Stimulated activated CD8-positive, alpha-beta memory T cell treated with anti-CD3 and anti-CD28 coated beads, Interleukin-4, amount 100 ng/mL, for 4 hours (primary cell): ENCODE results near the gene UGT2B17.
A peak's percentile ranks its signal among the peaks of the same experiment; 100 is the strongest.
"Not testable (repeated sequence)": the region's sequence is repeated elsewhere in the genome, so short reads cannot be mapped to it uniquely, and the experiment has no call there.

Experiments used
- DNase-seq, 2 donors: peaks; one replicate each; pipeline ENCODE4 v3.0.0-alpha.2; 2020; ENCODE audit warnings: low read depth in 2 of 2, low spot score in 1 of 2

Gene UGT2B17

DNA sequence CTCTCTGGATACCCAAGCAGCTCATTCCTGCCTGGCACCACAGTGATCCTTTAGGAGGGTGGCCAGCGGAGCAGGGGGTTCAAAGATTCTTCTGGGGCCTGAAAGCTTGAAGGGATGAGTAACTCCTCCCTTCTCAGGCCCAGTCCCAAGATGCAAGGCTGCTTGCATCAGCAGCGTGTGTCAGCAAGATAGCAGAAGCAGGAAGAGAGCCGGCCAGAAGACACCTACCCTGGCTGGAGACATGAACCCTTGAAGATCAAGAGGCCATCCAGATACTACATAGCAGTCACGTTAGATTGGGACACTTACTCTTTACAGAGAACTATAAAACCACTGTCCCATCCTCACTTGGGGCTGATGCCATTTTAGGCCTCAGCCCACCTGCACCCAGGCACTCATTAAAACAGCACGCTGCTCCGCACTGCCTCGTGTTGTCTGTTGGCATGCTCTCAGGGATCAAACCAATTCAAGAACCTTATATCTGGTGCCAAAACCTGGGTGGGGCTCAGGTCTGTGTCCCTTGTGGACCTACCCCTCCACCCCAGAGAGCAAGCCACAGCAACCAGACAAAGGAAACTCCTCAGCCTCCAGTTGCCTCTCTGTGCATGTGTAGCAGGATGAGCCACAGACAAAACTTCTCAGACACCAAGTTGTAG, 6.5 kb downstream of the UGT2B17 start:
- no peak for DNase-seq

DNA sequence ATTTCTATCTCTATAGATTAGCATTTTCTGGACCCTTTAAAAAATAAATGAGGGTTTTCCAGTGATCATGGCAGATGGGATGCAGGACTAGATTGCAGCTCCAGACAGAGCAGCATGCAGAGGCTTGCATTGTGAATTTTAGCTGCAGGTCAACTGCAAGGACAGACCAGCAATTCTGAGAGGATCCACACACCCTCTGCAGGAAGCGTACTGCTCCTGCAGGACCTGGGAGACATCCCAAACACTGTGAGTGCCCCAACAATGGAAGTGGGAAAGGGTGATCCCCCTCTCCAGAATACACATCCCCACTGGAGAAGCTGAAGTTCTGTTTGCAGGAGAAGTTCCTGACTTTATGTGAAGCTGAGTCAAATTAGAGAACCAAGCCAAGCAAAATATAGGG, 7.1 kb downstream of the UGT2B17 start:
- DNase-seq: not testable (repeated sequence)

DNA sequence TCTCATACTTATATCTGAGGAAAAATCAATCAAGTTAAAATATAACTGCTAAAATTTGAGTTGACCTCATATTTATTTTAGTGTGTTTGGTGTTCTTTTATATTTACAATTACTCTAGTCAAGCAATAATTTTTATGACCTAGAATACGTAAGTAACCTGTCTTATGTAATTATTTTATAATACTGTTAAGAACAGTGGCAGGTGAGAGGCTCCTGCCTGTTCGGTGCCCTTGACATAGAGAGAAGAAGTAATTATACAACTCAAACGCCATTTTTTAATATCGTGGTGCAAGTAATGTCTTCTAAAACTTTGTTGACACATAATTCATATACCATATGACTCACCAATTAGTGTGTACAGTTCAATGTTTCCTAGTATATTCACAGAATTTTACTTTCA, 7.6 kb downstream of the UGT2B17 start:
- DNase-seq: not testable (repeated sequence)

DNA sequence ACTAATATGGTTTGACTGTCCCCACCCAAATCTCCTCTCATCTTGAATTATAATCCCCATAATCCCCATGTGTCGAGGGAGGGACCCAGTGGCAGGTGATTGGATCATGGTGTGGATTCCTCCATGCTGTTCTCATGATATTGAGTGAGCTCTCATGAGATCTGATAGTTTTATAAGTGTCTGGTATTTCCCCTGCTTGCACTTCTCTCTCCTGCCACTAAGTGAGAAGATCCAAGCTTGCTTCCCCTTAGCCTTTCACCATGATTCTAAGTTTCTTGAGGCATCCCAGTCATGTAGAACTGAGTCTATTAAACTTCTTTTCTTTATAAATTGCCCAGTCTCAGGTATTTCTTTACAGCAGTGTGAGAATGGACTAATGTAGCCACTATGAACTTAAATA, 9.8 kb downstream of the UGT2B17 start:
- not testable (repeated sequence) for DNase-seq

DNA sequence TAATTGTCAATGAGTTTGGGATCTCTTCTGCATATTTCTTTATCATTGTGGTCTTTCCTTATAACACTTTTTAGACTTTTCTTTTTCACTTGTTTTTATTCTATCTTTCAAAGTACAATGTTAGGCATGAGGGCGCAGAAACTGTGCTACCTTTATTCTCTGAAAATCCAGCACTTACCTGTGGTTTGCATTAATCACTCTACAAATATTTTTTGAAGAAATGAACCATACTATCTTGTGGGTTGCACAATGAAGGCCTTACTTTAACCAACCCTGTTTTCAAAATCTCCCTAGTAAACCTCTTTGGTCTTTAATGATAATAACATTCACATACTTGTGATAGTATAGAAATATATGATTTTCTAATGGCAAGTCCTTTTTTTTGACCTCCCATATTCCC, 11.0 kb downstream of the UGT2B17 start:
- DNase-seq: not testable (repeated sequence)

DNA sequence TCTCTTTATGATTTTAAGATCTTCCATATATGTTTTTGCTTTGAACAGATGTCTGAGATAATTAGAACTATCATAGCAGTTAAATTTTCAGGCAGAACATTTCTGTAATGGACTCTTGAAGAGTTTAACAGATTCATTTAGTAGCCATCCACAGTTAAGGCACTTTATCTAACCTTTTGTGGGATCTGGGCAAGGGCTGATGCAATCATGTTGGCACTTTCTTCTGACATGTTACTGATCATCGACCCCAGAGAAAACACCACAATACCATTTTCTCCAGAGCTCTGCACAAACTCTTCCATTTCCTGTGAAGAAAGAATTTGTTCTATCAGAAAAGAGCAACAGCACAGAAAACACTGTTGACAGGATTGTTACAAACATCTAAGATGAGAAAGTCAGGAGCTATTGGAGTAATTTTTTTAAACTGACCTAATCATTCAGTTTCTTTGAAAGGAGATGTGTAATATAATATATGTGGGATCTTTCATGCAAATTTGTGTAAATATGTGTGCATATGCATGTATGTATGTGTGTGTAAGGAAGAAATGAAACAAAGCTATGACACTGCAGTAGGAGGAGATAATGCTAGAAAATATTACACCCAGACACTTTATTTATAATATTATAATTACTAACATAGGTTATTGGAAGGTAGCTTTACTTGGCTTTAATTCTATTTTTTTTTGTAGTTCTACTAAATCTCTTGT, 15.6 kb downstream of the UGT2B17 start:
- DNase-seq: not testable (repeated sequence)

DNA sequence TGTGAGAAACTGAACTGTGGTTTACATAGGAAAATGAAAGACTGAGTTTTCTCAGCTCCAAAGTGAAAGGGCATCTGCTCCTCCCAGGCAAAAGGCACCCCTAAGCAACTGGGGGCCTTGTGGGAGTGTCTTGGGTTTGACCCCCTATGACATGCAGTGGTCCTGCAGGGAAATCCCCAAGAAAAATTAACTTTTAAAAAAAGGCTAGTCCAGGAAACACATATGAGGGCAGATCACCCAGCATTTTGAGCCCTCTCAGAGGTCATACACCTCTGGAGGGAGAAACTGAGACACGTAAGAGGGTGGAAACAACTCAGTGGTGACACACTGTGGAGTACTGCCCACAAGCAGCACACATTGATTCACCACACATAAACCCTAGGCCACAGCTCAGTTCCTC, 22.3 kb downstream of the UGT2B17 start:
- DNase-seq: not testable (repeated sequence)

DNA sequence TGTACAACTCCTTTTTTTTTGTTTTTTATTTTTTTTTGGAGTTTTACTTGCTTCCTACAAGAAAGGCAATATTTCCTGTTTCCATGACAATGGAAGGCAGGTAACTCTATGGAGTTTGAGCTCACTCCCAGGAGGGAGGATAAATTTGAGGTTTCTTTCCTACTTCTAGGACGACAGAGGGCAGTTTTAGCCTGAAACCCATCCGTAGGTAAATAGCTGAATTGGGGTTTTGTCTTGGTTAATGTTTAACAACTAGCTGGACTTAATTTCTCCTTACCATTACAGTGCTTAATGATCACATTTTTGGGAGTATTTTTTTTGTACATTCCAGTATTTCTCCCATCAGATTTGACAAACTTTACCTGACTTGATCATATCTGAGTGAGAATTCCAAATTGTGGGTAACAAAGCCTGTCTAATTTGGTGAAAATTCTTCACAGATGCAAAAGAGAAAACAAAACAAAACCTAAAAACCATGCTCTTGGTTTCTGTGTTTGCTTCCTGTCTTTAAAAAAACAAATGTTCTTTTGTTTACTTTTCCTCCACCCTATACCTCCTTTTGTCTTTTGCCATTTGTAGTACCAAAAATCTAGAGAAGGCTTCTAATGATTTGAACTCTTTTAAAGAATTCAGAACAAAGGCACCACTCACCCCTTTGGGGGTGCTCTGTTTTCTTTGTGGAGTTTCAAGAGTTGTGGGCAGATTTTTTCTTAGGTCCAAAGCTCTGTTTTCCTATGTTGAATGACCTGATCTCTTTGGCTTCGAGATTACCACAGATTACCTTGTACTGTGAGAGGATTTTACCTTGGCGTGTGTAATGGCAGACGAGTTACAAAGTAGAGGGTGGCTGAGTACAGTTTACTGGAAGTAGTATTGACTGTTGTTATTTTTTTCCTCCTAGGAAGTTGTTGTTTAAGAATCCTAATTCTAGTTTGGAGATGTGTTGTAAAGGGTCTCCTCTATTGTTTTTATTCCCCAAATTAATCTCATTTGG, 23.0 kb downstream of the UGT2B17 start:
- not testable (repeated sequence) for DNase-seq

DNA sequence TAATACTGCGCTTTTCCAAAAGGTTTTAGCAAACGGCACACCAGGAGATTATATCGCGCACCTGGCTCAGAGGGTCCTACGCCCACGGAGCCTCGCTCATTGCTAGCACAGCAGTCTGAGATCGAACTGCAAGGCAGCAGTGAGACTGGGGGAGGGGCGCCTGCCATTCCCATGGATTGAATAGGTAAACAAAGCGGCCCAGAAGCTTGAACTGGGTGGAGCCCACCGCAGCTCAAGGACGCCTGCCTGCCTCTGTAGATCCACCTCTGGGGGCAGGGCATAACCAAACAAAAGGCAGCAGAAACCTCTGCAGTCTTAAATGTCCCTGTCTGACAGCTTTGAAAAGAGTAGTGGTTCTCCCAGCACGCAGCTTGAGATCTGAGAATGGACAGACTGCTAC, 33.4 kb downstream of the UGT2B17 start:
- not testable (repeated sequence) for DNase-seq

DNA sequence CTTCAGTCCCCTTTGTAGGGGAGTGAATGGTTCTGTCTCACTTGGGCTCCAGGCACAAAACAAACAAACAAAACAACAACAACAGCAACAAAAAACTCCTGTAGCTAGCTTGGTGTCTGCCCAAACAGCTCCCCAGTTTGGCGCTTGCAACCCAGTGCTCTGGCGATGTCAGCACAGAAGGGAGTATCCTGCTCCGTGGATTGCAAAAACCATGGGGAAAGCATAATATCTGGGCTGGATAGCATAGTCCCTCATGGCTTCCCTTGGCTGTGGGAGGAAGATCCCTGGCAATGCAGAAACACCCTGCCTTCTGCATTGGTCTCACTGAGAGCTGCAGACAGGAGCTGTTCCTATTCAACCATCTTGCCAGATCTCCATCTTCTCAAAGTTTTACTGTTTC, 39.7 kb downstream of the UGT2B17 start:
- DNase-seq: no peak

DNA sequence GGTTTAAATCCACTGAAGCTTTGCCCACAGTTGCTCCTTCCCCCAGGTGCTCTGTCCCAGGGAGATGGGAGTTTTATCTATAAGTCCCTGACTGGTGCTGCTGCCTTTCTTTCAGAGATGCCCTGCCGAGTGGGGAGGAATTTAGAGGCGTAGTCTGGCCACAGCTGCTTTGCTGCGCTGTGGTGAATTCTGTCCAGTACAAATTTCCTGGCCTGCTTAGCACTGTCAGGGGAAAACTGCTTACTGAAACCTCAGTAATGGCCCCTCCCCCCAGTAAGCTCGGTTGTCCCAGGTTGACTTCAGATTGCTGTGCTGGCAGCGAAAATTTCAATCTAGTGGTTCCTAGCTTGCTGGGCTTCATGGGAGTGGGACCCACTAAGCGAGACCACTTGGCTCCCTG, 40.1 kb downstream of the UGT2B17 start:
- DNase-seq: no peak

DNA sequence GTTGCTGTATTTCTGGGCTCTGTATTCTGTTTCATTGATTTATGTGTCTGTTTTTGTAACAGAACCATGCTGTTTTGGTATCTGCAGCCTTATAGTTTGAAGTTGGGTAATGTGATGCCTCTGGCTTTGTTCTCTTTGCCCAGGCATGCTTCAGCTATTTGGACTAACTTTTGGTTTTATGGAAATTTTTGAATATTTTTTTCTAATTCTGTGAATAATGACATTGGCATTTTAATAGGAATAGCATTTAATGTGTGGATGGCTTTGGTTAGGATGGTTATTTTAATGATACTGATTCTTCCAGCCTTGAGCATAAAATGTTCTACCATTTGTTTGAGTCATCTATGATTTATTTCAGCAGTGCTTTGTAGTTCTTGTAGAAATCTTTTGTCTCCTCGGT, 53.9 kb downstream of the UGT2B17 start:
- DNase-seq: not testable (repeated sequence)

DNA sequence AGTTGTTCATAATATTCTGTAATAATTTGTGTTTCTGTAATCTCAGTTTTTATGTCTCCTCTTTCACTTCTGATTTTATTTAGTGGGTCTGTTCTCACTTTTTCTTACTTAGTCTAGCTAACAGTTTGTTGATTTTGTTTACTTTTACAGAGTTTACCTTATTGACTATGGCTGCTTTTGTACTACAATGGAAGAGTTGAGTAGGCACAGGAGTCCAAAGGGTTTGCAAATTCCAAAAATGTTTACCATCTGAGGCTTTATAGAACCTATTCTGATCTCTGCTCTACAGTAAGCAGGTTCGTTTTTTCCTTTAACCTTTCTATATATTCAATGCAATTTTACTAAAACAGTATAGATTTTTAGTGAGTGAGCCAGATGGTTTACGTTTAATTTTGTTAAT, 55.1 kb downstream of the UGT2B17 start:
- DNase-seq: no peak

DNA sequence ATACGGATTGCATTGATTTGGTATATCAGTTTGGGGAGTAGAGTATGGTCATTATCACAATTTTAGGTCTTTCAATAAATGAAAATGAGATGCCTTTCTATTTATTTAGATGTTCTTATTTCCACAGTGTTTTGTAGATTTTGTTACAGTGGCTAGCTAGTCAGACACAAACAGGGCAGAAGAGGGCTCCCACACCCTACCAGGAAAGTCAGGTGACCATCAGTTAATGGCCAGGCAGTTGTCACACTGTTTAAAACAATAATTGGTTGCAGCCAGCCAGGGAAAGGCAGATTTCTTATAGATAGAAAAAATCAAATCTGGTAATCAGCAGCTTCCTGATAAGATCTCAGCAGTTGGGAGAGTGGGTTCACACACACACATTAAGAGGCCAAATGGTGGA, 57.2 kb downstream of the UGT2B17 start:
- DNase-seq: no peak

DNA sequence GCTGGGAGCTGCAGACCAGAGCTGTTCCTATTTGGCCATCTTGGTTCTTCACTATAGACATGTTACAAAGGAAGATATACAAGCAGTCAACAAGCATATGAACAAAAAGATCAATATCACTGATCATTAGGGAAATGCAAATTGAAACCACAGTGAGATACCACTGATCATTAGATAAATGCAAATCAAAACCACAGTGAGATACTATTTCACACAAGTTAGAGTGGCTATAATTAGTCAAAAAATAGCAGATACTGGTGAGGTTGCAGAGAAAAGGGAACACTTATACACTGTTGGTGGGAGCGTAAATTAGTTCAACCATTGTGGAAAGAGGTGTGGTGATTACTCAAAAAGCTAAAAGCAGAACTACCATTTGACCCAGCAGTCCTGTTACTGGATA, 70.7 kb downstream of the UGT2B17 start:
- DNase-seq: not testable (repeated sequence)

DNA sequence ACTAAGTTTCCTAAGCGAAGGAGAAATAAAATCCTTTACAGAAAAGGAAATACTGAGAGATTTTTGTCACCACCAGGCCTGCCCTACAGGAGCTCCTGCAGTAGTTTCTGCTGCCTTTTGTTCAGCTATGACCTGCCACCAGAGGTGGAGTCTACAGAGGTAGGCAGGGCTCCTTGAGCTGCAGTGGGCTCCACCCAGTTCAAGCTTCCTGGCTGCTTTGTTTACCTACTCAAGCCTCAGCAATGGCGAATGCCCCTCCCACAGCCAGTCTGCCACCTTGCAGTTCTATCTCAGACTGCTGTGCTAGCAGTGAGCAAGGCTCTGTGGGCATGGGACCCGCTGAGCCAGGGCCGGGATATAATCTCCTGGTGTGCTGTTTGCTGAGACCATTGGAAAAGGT, 71.3 kb downstream of the UGT2B17 start:
- not testable (repeated sequence) for DNase-seq

DNA sequence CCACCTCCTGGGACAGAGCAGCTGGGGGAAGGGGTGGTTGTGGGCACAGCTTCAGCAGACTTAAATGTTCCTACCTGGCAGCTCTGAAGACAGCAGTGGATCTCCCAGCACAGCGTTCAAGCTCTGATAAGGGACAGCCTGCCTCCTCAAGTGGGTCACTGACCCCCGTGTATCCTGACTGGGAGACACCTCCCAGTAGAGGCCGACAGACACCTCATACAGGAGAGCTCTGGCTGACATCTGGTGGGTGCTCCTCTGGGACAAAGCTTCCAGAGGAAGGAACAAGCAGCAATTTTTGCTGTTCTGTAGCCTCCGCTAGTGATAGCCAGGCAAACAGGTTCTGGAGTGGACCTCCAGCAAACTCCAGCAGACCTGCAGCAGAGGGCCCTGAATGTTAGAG, 72.7 kb downstream of the UGT2B17 start:
- not testable (repeated sequence) for DNase-seq

DNA sequence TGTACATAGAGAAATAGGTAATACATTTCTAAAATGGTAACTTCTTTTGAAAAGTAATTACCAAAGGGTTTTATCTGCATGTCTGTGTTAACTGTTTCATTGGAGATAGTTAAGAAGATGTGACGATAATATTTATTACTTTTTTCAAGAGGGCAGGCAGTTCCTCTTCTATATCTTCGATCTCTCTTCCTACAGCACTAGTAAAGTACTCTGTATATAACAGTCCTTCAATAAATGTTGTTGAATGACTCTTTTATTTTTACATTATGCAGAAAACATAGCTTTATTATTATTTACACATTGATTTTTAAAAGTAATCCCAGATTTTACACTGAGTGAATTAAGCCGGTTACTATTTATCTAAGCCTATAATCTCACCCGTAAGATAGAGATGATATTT, 77.1 kb downstream of the UGT2B17 start:
- DNase-seq: no peak

DNA sequence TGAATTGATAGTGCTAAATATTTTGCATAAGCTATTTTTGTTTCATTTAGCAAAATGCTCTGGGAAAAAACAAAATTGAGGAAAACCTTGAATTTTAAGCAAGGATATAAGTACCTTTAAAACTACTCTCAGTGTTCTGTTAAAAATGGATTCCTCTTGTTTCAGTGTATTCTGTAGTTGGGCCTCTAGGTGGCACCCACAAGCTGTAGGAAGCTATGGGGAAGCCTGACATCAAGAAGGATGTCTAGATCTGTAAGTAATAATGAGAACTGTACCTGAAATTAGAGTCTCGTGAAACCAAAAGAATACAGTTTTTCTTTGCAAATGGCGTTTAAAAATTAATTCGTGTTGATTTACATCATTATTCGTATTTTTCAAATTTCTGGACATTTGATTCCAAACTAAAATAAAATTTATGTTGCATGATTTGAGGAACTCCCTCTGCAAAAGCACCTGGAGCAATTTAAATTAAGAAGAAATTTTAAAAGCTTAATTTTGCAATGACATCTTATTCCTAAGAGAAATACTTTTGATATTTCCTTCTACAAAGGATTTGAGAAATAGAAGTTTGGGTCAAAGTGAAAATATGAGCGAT, 77.6 kb downstream of the UGT2B17 start:
- DNase-seq: peak in 1 of 2 donors; percentile 2

DNA sequence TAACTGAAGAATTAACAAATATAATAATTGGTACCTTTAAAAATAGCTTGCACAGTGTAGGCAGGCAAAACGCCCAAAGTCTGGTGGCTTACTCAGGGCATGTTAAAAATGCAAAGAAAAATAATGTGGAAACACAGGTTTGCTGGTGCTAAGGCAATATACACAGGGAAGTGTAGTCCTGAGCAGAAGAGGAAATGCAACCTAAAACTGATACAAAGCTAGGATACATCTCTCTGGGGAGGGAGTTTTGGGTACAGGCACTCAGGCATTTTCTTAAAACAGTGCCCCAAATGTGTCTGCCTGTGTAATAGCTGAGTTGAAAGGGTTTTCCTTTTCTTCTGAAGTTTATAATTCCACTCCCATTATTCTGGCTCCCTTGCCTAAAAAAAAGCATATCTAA, 81.4 kb downstream of the UGT2B17 start:
- no peak for DNase-seq

DNA sequence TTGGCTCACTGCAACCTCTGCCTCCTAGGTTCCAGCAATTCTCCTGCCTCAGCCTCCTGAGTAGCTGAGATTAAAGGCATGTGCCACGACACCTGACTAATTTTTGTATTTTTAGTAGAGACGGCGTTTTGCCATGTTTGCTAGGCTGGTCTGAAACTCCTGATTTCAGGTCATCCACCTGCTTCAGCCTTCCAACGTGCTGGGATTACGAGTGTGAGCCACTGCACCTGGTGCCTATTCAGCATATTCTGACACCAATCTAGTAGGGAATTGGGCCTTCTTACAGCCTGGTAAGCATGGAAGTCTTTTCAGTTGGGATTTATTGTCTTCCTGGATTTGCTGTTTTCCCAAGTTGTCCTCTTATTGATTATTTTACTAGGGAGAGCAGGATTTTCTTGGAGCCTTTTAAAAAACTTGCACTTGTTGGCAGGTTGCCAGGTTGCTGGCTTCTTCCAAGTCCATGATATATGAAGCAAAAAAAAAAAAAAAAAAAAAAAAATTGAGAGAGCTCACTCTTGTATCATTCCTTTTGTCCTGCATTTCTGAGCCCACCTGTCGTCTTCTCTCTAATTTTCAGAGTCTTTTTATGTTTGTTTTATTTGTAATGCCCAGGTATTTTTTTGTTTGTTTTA, 85.2 kb downstream of the UGT2B17 start:
- DNase-seq: no peak
